Neutrophil (primary cell): Measurements from ENCODE around the gene VWCE.

Experiments
- H3K27ac ChIP-seq: fragments of 200-600 bp; sonication (generic); 2 replicates; pipeline ENCODE4 v1.5.1; 2016; ENCODE audit warnings: mild to moderate bottlenecking, moderate library complexity
- H3K27me3 ChIP-seq: fragments of 200-600 bp; sonication (generic); 2 replicates; pipeline ENCODE4 v1.6.0; 2016; ENCODE audit warnings: mild to moderate bottlenecking
- H3K36me3 ChIP-seq: fragments of 200-600 bp; sonication (generic); 2 replicates; pipeline ENCODE4 v1.5.1; 2017
- H3K4me1 ChIP-seq, 2 experiments: fragments of 200-600 bp in 1 of 2; sonication (generic) in 1 of 2; 1 replicate in 1 of 2; 2 replicates in 1 of 2; pipeline versions ENCODE4 v1.5.1 to v1.6.1; 2013 to 2016; ENCODE audit warnings: low read depth in 1 of 2, low read length in 1 of 2, mild to moderate bottlenecking in 1 of 2, moderate library complexity in 1 of 2; ENCODE audit not compliant: control insufficient read depth in 1 of 2, insufficient read depth in 1 of 2
- H3K4me3 ChIP-seq, 2 experiments: fragments of 200-600 bp in 1 of 2; sonication (generic) in 1 of 2; 1 replicate in 1 of 2; 2 replicates in 1 of 2; pipeline ENCODE4 v1.5.1; 2013 to 2016; ENCODE audit warnings: low read depth in 1 of 2, low read length in 1 of 2, mild to moderate bottlenecking in 1 of 2, moderate library complexity in 1 of 2
- H3K9me3 ChIP-seq: fragments of 200-600 bp; sonication (generic); 2 replicates; pipeline ENCODE4 v1.5.1; 2016
- TF ChIP-seq, protein P1 (sequence below): fragments of 200-600 bp; sonication (generic); IDR thresholded peaks from 2 replicates; pipeline ENCODE4 v1.5.1; 2016; ENCODE audit warnings: antibody characterized with exemption

VWCE gene

DNA sequence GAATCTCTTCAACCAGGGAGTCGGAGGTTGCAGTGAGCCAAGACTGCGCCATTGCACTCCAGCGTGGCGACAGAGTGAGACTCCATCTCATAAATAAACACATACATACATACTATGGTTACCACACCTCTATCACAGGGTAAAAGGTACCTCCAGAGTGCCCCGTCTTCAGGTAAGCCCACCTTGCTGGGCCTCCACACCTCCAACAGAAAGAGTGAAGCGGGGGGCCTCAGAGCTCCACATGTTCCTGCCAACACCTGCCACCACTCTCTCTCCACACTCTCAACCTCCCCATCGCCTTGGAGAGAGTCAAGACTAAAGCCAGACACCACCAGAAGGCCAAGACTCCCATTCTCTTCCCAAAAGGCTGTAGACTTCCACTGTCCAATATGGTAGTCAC, 10.3 kb upstream of the VWCE start:
- Histone ChIP-seq H3K36me3 (peaks cover 99% of the 10 kb centered on the region), H3K4me3 (no peak overlapping the region), H3K27ac (no peak overlapping the region), H3K4me1 (no peaks in the 10 kb centered on the region), H3K9me3 (no peaks in the 10 kb centered on the region), H3K27me3 (no peaks in the 10 kb centered on the region)
- TF ChIP-seq, protein P1, sequence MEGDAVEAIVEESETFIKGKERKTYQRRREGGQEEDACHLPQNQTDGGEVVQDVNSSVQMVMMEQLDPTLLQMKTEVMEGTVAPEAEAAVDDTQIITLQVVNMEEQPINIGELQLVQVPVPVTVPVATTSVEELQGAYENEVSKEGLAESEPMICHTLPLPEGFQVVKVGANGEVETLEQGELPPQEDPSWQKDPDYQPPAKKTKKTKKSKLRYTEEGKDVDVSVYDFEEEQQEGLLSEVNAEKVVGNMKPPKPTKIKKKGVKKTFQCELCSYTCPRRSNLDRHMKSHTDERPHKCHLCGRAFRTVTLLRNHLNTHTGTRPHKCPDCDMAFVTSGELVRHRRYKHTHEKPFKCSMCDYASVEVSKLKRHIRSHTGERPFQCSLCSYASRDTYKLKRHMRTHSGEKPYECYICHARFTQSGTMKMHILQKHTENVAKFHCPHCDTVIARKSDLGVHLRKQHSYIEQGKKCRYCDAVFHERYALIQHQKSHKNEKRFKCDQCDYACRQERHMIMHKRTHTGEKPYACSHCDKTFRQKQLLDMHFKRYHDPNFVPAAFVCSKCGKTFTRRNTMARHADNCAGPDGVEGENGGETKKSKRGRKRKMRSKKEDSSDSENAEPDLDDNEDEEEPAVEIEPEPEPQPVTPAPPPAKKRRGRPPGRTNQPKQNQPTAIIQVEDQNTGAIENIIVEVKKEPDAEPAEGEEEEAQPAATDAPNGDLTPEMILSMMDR = no peak

DNA sequence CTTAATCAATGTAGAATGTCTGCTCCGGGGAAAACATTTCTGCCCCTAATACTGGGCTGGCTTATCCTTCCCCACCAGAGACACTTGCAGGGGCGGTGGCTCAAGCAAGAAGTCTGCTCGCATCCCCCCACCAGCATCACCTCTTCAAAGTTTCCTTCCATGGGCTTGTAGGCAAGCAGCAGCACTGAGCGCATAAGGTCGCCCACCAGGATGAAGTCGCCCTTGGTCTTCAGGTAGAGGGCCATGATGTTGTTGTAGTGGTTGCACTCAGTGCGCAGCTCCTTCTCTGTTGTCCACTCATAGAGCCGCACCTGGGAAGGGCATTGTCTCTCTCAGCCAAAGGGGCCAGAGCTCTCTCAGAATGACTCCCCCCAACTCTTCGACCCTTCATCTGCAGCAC, 8.6 kb upstream of the VWCE start:
- Histone ChIP-seq H3K4me1 (no peaks in the 10 kb centered on the region), H3K27me3 (no peaks in the 10 kb centered on the region), H3K4me3 (no peak overlapping the region), H3K36me3 (peaks cover 99% of the 10 kb centered on the region), H3K27ac (no peak overlapping the region), H3K9me3 (no peaks in the 10 kb centered on the region)
- TF ChIP-seq, protein P1 = no peak

DNA sequence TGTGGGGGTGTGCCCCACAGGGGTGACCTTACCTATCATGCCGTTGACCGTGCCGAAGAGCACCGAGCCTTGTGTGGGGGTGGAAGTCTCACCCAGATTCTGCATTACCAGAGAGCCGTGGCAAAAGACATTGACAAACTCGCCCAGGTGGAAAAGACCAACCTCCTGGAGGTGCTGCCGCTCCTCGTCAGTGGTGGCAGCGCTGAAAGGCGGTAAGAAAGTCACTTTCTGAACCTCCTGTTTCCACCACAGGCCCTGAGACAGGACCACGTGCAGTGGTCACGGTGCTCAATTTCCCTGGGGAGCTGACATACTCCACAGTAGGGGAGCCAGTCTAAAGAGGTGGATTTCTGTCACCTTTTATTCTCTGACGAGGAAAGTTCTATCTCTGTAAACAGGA, 7.4 kb upstream of the VWCE start:
- Histone ChIP-seq H3K36me3 (peaks cover 94% of the 10 kb centered on the region), H3K9me3 (no peaks in the 10 kb centered on the region), H3K4me1 (peaks cover 0 to under 1% of the 10 kb centered on the region in 2 experiments), H3K4me3 (no peak overlapping the region), H3K27ac (no peak overlapping the region), H3K27me3 (no peaks in the 10 kb centered on the region)
- TF ChIP-seq, protein P1 = no peak

DNA sequence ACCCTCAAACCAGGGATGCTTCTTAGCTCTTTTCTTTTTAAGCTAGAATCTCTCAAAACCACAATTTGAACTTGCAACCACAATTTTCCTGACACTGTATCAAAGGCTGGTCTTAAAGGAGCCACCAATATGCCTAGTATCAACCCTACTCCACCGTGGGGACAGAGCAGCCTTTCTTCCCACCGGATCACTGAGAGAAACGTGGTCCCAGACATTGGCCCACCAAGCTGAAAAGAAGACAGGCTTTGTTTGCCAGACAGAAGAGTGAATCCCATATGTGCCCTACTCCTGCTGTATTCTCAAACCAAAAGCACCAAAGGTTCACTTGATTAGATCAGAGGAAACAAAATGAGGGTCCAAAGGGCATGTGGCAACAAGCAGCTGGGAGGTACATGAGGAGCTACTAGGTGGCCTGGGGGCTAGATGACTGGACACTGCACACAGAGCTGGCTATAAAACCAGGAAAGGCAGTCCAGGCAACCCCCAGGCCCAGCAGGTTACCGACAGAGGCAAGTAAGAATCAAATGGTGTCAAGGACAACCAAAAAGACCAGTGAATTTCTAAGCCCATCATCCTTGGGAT, 3.6 kb upstream of the VWCE start:
- TF ChIP-seq, protein P1 = no peak
- H3K27ac ChIP-seq = no peak overlapping the region
- peaks cover 21 to 22% of the 10 kb centered on the region in 2 experiments for H3K4me1 ChIP-seq
- no peaks in the 10 kb centered on the region for H3K9me3 ChIP-seq
- peaks cover 57% of the 10 kb centered on the region for H3K36me3 ChIP-seq
- H3K27me3 ChIP-seq = peaks cover 28% of the 10 kb centered on the region
- no peak overlapping the region for H3K4me3 ChIP-seq

DNA sequence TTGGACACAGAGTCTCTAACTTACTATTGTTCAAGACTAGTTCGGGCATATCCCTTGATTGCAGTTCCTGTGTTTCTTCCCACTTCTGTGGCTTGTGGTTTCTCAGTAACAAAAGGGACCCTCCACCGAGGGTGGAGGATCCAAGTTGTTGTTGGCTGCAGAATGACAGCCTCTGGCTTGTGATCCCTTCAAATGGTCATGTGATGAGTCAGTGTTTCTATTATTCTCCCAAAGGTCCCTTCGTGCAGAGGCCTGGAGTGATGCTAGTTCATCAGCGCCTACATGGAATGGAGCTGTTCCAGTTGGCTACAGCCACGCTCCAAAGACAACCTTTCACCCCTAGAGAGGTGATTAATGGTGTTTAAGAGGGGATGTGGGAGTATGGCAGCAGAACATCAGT, 2.6 kb upstream of the VWCE start:
- TF ChIP-seq, protein P1 = no peak
- Histone ChIP-seq H3K4me3 (no peak overlapping the region), H3K27ac (no peak overlapping the region), H3K9me3 (no peaks in the 10 kb centered on the region), H3K4me1 (peaks cover 24 to 26% of the 10 kb centered on the region in 2 experiments), H3K36me3 (peaks cover 47% of the 10 kb centered on the region), H3K27me3 (peaks cover 38% of the 10 kb centered on the region)
